HEK293T (cell line): ENCODE data around the gene NEIL3.

ENCODE experiments used
- ARNT ChIP-seq: fragments of 450-650 bp; IDR thresholded peaks from 2 replicates; pipeline ENCODE4 v1.6.1; 2017; ENCODE audit warnings: mild to moderate bottlenecking
- BHLHE40 ChIP-seq: fragments of 450-650 bp; IDR thresholded peaks from 2 replicates; pipeline ENCODE4 v1.6.1; 2016; ENCODE audit warnings: mild to moderate bottlenecking, moderate library complexity, borderline replicate concordance
- CTBP1 ChIP-seq: fragments of 450-650 bp; IDR thresholded peaks from 2 replicates; pipeline ENCODE4 v1.6.1; 2016; ENCODE audit warnings: borderline replicate concordance
- ELF4 ChIP-seq: fragments of 450-650 bp; IDR thresholded peaks from 2 replicates; pipeline ENCODE4 v1.6.1; 2017; ENCODE audit warnings: antibody characterized with exemption
- FOXA1 ChIP-seq: fragments of 450-650 bp; IDR thresholded peaks from 2 replicates; pipeline ENCODE4 v1.6.1; 2016; ENCODE audit warnings: mild to moderate bottlenecking
- FOXM1 ChIP-seq: fragments of 450-650 bp; IDR thresholded peaks from 2 replicates; pipeline ENCODE4 v1.6.1; 2017; ENCODE audit warnings: mild to moderate bottlenecking, borderline replicate concordance
- HDGF ChIP-seq: fragments of 450-650 bp; IDR thresholded peaks from 2 replicates; pipeline ENCODE4 v1.6.1; 2017; ENCODE audit warnings: antibody characterized with exemption, borderline replicate concordance
- L3MBTL2 ChIP-seq: fragments of 450-650 bp; conservative IDR thresholded peaks from 2 replicates; pipeline ENCODE4 v1.6.1; 2016; ENCODE audit warnings: mild to moderate bottlenecking
- LEF1 ChIP-seq: fragments of 450-650 bp; IDR thresholded peaks from 2 replicates; pipeline ENCODE4 v1.6.1; 2017; ENCODE audit warnings: mild to moderate bottlenecking, borderline replicate concordance
- NFRKB ChIP-seq: fragments of 450-650 bp; IDR thresholded peaks from 2 replicates; pipeline ENCODE4 v1.6.1; 2016; ENCODE audit warnings: mild to moderate bottlenecking, moderate library complexity
- PKNOX1 ChIP-seq: fragments of 450-650 bp; IDR thresholded peaks from 2 replicates; pipeline ENCODE4 v1.6.1; 2016
- SP1 ChIP-seq: fragments of 450-650 bp; IDR thresholded peaks from 2 replicates; pipeline ENCODE4 v1.6.1; 2017
- SUZ12 ChIP-seq: fragments of 450-650 bp; IDR thresholded peaks from 2 replicates; pipeline ENCODE4 v1.6.1; 2016; ENCODE audit warnings: mild to moderate bottlenecking
- ZNF384 ChIP-seq: fragments of 450-650 bp; IDR thresholded peaks from 2 replicates; pipeline ENCODE4 v1.6.1; 2016

GRCh38 chr4:177281351-177281909 is 28.2 kb upstream of the NEIL3 start:
- TF ChIP-seq FOXM1 = no peak
- TF ChIP-seq ZNF384 = peak; percentile 45
- no peak for TF ChIP-seq L3MBTL2
- TF ChIP-seq SP1 = no peak
- no peak for TF ChIP-seq NFRKB
- no peak for TF ChIP-seq CTBP1
- no peak for TF ChIP-seq BHLHE40
- TF ChIP-seq ARNT = no peak
- no peak for TF ChIP-seq ELF4
- no peak for TF ChIP-seq FOXA1
- TF ChIP-seq HDGF = no peak
- no peak for TF ChIP-seq PKNOX1
- TF ChIP-seq SUZ12 = no peak
- TF ChIP-seq LEF1 = no peak
